ENCODE measurements around the gene RAD50.
"Not testable (repeated sequence)": the region's sequence is repeated elsewhere in the genome, so short reads cannot be mapped to it uniquely, and the experiment has no call there.

Gene RAD50

GRCh38 chr5:132611965-132612364 lies 55.2 kb downstream of the RAD50 start:
- no peak overlapping the region for H3K4me3 ChIP-seq (ENCODE audit: low read depth, low read length)
- no peak for DNase-seq (ENCODE audit: low read depth)

DNA sequence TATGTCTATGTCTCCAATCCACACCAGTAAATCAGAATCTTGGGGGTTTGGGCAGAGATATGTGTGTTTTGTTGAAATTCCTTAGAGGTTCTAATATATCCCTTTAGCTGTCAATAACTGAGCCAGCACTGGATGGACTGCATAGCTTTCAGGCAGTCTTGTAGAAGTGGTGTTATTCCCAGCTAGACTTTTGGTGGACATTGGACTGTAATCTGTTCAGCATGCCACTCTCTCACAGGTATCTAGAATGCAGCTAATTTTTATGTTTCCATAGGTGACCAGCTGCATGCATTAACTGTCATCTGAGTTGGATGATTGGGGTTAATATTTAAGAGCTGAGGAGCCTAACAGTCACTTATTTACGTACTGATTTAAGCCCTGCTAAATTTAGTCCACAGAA lies 56.1 kb downstream of the RAD50 start:
- H3K4me3 ChIP-seq (ENCODE audit: low read depth, low read length): no peak overlapping the region
- TF ChIP-seq, protein P1, sequence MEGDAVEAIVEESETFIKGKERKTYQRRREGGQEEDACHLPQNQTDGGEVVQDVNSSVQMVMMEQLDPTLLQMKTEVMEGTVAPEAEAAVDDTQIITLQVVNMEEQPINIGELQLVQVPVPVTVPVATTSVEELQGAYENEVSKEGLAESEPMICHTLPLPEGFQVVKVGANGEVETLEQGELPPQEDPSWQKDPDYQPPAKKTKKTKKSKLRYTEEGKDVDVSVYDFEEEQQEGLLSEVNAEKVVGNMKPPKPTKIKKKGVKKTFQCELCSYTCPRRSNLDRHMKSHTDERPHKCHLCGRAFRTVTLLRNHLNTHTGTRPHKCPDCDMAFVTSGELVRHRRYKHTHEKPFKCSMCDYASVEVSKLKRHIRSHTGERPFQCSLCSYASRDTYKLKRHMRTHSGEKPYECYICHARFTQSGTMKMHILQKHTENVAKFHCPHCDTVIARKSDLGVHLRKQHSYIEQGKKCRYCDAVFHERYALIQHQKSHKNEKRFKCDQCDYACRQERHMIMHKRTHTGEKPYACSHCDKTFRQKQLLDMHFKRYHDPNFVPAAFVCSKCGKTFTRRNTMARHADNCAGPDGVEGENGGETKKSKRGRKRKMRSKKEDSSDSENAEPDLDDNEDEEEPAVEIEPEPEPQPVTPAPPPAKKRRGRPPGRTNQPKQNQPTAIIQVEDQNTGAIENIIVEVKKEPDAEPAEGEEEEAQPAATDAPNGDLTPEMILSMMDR (IDR thresholded peaks at IDR 0.05; ENCODE audit: control insufficient read depth, extremely low read depth, insufficient read depth): no peak
- DNase-seq (ENCODE audit: low read depth): no peak

More at GRCh38 chr5:132611965-132612364, 55.2 kb downstream of the RAD50 start:
- TF ChIP-seq, protein P1 (IDR thresholded peaks at IDR 0.05; ENCODE audit: control insufficient read depth, extremely low read depth, insufficient read depth): no peak

DNA sequence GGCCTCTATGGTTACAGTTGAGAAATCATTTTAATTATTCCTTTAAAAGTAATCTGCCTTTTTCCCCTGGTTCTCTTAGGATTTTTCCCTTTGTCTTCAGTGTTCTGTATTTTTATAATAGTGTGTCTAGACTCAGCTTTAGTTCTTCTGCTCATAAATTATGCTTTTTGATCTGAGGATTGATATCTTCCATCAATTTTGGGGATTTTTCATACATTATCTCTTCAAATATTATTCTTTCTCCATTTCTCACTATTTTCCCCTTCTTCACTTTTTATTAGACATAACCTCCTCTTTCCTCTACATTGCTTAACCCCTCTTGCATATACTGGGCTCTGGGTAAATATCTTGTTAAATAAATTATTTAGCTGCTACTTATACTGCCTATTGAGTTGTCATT lies 64.9 kb downstream of the RAD50 start:
- TF ChIP-seq, protein P1 (IDR thresholded peaks at IDR 0.05; ENCODE audit: control insufficient read depth, extremely low read depth, insufficient read depth): no peak
- no peak overlapping the region for H3K4me3 ChIP-seq (ENCODE audit: low read depth, low read length)
- no peak for DNase-seq (ENCODE audit: low read depth)

- no peak for DNase-seq (ENCODE audit: low read depth)
- TF ChIP-seq, protein P1 (IDR thresholded peaks at IDR 0.05; ENCODE audit: control insufficient read depth, extremely low read depth, insufficient read depth): no peak
- no peak overlapping the region for H3K4me3 ChIP-seq (ENCODE audit: low read depth, low read length)
Observed at GRCh38 chr5:132622608-132623007, 65.8 kb downstream of the RAD50 start.

DNA sequence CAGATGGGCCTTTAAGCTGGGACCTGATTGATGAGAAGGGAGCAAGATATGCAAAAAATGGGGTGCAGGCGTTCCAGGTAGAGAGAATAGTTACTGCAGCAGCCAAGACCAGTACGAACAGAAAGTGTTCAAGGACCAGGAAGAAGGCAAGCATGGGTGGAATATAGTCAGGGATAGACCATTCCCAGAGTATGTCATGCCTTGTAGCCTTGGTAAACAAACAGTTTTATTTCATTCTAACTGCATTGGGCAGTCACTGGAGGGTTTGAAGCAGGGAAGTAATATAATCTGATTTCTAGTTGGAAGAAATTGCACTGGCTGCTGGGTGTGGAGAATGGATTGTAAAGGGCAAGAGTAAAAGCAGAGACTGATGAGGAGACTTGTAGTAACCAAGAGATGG lies 70.7 kb downstream of the RAD50 start:
- H3K4me3 ChIP-seq (ENCODE audit: low read depth, low read length): no peak overlapping the region
- TF ChIP-seq, protein P1 (IDR thresholded peaks at IDR 0.05; ENCODE audit: control insufficient read depth, extremely low read depth, insufficient read depth): no peak
- DNase-seq (ENCODE audit: low read depth): no peak

DNA sequence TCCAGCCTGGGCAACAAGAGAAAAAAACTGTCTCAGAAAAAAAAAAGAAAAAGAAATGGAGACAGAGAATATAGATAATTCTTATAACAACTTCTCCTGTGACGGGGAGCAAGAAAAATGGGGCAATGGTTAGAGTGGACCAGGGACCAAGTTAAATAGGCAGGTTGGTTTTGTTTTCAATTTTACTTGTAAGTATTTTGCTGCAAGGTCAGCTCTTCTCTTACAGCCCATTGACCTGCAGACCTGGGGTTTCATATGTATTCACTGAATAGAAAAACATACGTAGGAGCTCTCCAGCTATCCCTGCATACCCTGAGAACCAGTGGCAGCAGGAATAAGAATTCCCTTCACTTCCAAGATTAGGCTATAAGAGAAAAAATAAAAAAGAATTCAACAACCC lies 72.0 kb downstream of the RAD50 start:
- no peak overlapping the region for H3K4me3 ChIP-seq (ENCODE audit: low read depth, low read length)
- TF ChIP-seq, protein P1 (IDR thresholded peaks at IDR 0.05; ENCODE audit: control insufficient read depth, extremely low read depth, insufficient read depth): no peak
- DNase-seq (ENCODE audit: low read depth): no peak

GRCh38 chr5:132629230-132629944 lies 72.6 kb downstream of the RAD50 start:
- no peak overlapping the region for H3K4me3 ChIP-seq (ENCODE audit: low read depth, low read length)
- DNase-seq (ENCODE audit: low read depth): no peak
- TF ChIP-seq, protein P1 (IDR thresholded peaks at IDR 0.05; ENCODE audit: control insufficient read depth, extremely low read depth, insufficient read depth): no peak

GRCh38 chr5:132633587-132633986 lies 76.8 kb downstream of the RAD50 start:
- not testable (repeated sequence) for DNase-seq (ENCODE audit: low read depth)

More at GRCh38 chr5:132633587-132633986, 76.8 kb downstream of the RAD50 start:
- H3K4me3 ChIP-seq (ENCODE audit: low read depth, low read length): not testable (repeated sequence)

All from LNCaP clone FGC (cell line).